ENCODE measurements around the gene LAMTOR3.

LAMTOR3 gene

GRCh38 chr4:99857307-99857706, 36.9 kb downstream of the LAMTOR3 start:
- H3K4me3 ChIP-seq (replicated peaks in 1 of 2; ENCODE audit: low read depth in 2 of 2, low read length in 2 of 2), result no peak overlapping the region
- no peak for TF ChIP-seq CTCF (IDR thresholded peaks at IDR 0.05; ENCODE audit: low read depth, low read length)
- no peak for DNase-seq (ENCODE audit: low read depth in 2 of 2)

GRCh38 chr4:99856166-99856565, 38.1 kb downstream of the LAMTOR3 start:
- no peak for TF ChIP-seq CTCF (IDR thresholded peaks at IDR 0.05; ENCODE audit: low read depth, low read length)
- no peak overlapping the region for H3K4me3 ChIP-seq (replicated peaks in 1 of 2; ENCODE audit: low read depth in 2 of 2, low read length in 2 of 2)
- peak; percentile 26 to 64 for DNase-seq (ENCODE audit: low read depth in 2 of 2)

- TF ChIP-seq CTCF (IDR thresholded peaks at IDR 0.05; ENCODE audit: low read depth, low read length), result no peak
- no peak for DNase-seq (ENCODE audit: low read depth in 2 of 2)
- no peak overlapping the region for H3K4me3 ChIP-seq (replicated peaks in 1 of 2; ENCODE audit: low read depth in 2 of 2, low read length in 2 of 2)
Measured at GRCh38 chr4:99855678-99856077, 38.5 kb downstream of the LAMTOR3 start.

- DNase-seq (ENCODE audit: low read depth in 2 of 2), result no peak
- TF ChIP-seq CTCF (IDR thresholded peaks at IDR 0.05; ENCODE audit: low read depth, low read length), result no peak
Measured at GRCh38 chr4:99853999-99854398, 40.2 kb downstream of the LAMTOR3 start.

GRCh38 chr4:99853190-99853589, 41.0 kb downstream of the LAMTOR3 start:
- H3K4me3 ChIP-seq (replicated peaks in 1 of 2; ENCODE audit: low read depth in 2 of 2, low read length in 2 of 2), result no peak overlapping the region
- DNase-seq (ENCODE audit: low read depth in 2 of 2), result no peak
- no peak for TF ChIP-seq CTCF (IDR thresholded peaks at IDR 0.05; ENCODE audit: low read depth, low read length)

More at GRCh38 chr4:99853999-99854398, 40.2 kb downstream of the LAMTOR3 start:
- H3K4me3 ChIP-seq (replicated peaks in 1 of 2; ENCODE audit: low read depth in 2 of 2, low read length in 2 of 2), result no peak overlapping the region

GRCh38 chr4:99852199-99852749, 42.0 kb downstream of the LAMTOR3 start:
- TF ChIP-seq CTCF (IDR thresholded peaks at IDR 0.05; ENCODE audit: low read depth, low read length), result no peak

GRCh38 chr4:99848591-99849001, 45.6 kb downstream of the LAMTOR3 start:
- H3K4me3 ChIP-seq (replicated peaks in 1 of 2; ENCODE audit: low read depth in 2 of 2, low read length in 2 of 2), result no peak overlapping the region
- TF ChIP-seq CTCF (IDR thresholded peaks at IDR 0.05; ENCODE audit: low read depth, low read length), result no peak
- DNase-seq (ENCODE audit: low read depth in 2 of 2), result no peak

More at GRCh38 chr4:99852199-99852749, 42.0 kb downstream of the LAMTOR3 start:
- H3K4me3 ChIP-seq (replicated peaks in 1 of 2; ENCODE audit: low read depth in 2 of 2, low read length in 2 of 2), result no peak overlapping the region
- DNase-seq (ENCODE audit: low read depth in 2 of 2), result no peak
